NCI-H345 treated with DMSO at 0.1 percent for 48 hours (cell line): ENCODE results near the gene APOBEC3B.
A peak's percentile ranks its signal among the peaks of the same experiment; 100 is the strongest.
"Not testable (repeated sequence)": the region's sequence is repeated elsewhere in the genome, so short reads cannot be mapped to it uniquely, and the experiment has no call there.

ENCODE experiments used
- DNase-seq: peaks from one replicate; lab custom pipeline; 2025; ENCODE audit not compliant: unreplicated experiment; lab: John Stamatoyannopoulos, UW

APOBEC3B gene

DNA sequence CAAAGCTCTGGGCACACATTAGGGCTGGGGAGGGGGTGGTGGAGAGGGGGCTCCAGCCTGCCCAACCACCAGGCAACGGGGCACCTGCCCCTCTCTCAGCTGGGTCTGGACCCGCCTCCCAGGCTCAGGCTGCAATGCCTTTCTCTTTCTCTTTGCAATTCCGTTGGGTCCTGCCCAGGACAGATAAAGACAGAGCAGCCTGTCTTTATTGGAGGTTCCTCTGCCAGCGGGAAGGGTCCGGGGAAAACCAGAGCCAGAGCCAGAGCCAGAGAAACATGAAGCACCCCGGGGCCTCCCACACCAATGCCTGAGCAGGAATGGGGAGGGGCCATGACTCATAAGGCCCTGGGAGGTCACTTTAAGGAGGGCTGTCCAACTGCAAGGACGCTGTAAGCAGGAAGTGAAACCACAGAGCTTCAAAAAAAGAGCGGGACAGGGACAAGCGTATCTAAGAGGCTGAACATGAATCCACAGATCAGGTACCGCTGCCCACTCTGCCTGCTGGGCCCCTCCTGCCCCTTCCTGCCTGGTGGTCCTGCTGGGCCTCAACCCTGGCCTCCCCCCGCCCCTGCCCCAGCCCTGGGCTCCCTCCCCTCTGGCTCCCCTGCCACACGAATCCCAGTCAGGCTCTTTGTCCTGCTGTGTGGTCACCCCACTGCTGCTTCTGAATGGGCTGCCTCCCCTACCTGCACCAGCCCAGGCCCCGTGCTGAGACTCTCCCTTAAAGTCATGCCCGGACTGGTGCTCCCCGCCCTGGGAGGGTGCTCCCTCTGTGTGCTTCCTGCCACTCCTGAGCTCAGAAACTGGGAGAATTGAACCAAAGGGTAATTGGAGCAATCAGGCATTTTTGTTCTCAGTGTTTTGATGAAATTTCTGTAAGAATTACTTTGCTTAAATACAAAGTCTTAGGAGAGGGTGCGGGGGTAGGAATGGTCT is at the start of gene APOBEC3B:
APOBEC3B (plus strand) TSS at position 356 of the 936 bp plus-strand sequence; CDS start at position 463, 107 bp downstream.
- DNase-seq = no peak

DNA sequence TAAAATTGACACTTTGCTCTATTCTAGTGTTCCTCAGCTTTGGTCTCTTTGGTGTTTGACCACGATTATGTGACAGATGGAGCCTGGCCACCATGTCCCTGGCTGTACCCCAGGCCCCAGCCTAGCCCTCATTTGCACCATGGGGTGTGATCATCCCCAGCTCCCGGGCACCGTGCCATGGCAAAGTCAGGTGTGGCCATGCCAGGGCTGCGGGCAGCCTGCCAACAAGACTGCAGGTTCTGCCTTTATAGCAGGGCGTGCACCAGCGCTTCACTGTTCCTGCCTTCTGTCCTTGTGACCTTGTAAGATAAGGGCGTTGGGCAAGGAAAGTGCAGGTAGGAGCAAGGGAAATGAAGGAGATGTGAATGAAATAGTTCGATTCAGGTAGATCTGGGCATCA is 47.1 kb upstream of the APOBEC3B start:
- DNase-seq = peak; percentile 86

GRCh38 chr22:38935616-38936015 is 46.5 kb upstream of the APOBEC3B start:
- no peak for DNase-seq

GRCh38 chr22:38936562-38936961 is 45.6 kb upstream of the APOBEC3B start:
- no peak for DNase-seq

GRCh38 chr22:38937036-38937435 is 45.1 kb upstream of the APOBEC3B start:
- no peak for DNase-seq

DNA sequence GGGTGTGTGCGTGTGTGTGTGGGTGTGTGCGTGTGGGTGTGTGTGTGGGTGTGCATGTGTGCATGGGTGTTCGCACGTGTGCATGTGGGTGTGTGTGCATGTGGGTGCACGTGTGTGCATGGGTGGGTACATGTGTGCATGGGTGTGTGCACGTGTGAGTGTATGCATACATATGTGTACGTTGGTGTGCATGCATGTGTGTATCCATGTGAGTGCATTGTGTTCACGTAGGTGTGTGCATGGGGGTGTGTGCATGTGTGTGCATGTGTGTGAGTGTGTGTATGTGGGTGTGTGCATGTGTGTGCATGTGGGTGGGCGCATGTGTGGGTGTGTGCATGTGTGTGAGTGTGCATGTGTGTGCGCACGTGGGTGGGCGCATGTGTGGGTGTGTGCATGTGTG is 44.6 kb upstream of the APOBEC3B start:
- no peak for DNase-seq

DNA sequence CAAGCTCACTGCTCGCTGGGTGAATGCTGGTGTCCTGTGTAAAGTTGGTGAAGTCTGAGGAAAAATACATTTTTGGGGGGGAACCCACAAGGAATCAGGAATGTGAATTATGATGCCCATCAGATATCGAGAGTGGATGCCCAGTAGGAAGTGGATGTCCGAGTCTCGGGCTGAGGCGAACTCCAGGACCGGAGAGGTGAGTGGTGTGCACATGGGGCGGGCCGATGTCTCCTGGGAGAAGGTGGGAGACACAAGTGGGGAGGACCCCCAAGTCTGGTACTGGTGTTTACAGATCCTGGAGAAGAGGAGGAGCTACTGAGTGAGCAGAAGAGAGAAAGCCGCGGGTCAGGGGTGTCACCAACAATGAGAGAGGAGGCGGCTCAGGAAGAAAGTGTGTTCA is 43.9 kb upstream of the APOBEC3B start:
- DNase-seq = no peak

DNA sequence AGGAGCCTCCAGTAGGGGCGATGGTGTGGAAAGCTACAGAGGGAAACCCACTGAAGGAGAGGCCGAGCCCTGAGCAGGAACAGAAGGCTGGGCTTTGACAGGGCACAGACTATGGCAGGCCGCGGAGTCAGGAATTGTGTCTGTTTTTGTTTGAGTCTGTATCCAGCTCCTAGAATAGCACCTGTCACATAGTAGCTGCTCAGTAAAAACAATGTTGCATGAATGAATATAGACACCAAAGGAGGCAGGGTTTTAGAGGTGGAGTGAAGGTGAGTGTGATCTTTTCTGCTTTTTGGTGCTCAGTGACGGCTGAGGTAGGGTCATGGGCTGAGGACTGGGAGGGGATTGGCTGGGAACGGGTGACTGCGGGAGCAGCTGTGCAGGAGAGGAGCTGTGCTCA is 43.2 kb upstream of the APOBEC3B start:
- DNase-seq = no peak

GRCh38 chr22:38940811-38941384 is 41.2 kb upstream of the APOBEC3B start:
- DNase-seq = no peak

DNA sequence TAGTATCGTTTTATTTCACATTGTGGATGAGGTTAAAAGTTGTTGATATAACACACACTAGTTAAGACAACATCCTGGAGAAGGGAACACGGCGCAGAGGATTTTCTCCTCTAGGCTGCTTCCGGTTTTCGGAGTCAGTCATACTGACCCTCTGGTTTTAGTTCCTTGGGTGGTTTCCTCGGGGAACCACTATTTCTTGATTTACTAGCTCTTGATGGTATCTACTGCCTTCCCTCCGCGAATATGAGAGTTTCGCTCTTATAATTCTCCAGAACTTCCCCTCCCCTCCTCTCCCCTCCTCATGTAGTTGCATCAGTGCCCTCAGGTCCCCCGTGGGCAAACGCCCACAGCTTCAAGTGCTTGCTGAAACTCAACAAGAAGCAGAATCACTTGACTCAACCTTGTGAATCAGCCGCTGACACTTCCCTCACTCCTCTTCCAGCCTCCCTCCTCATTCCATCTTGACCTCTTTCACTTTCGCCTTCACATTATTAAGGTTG is 40.6 kb upstream of the APOBEC3B start:
- no peak for DNase-seq

GRCh38 chr22:38942702-38943101 is 39.4 kb upstream of the APOBEC3B start:
- no peak for DNase-seq

DNA sequence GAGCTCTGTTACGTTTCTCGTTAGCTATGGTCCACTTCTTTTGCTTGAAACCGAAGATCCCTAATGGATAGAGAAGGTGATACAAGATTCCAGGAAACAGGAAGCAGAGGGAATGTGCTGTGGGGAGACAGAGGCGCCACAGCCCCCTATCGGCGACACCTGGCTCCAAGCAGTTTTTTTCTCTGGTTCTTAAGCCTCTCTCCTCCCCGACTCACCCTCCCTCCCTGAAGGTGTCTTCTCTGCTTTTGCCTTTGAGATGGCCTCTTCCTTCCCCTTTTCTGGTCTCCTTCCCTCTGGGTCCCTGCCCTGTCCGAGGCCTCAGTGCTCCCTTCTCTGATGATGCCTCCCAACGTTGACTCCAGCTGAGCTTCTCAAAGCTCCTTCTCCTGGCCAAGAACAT is 38.9 kb upstream of the APOBEC3B start:
- DNase-seq = no peak

DNA sequence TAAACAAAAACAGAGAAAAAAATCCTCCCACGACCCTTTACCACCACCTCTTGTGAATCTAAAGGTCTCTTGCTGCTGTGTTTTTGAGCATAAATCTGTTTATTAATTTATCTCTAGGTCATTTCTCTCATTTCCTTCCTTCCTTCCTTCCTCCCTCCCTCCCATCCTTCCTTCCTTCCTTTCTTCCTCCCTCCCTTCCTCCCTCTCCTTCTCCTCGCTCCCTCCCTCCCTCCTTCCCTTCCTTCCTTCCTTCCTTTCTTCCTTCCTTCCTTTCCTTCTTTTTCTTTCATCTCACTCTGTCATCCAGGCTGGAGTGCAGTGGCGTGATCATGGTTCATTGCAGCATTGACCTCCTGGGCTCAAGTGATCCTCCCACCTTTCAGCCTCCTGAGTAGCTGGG is 38.3 kb upstream of the APOBEC3B start:
- no peak for DNase-seq

DNA sequence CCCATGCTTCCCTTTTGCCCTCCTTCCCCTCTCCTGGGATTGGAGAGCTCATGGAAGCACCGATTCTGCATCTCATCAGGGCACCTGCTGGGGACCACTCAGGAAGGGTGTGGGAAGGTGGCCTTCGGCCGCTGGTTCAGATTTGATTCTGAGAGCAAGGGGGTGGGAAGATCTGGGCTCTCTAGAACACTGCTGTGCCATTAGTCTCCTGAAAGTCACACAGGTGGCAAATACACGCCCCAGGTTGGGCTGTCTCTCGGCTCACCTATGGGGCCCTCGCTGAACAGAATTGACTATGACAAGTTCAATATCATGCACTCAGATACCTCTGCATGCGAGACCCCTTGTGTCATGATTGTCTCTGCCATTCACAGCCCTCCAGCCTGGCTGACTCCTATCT is 37.5 kb upstream of the APOBEC3B start:
- DNase-seq = no peak

GRCh38 chr22:38945706-38946338 is 36.3 kb upstream of the APOBEC3B start:
- DNase-seq = not testable (repeated sequence)

GRCh38 chr22:38946771-38947170 is 35.4 kb upstream of the APOBEC3B start:
- no peak for DNase-seq

- DNase-seq = no peak
Measured at GRCh38 chr22:38947321-38948140, 34.6 kb upstream of the APOBEC3B start.

DNA sequence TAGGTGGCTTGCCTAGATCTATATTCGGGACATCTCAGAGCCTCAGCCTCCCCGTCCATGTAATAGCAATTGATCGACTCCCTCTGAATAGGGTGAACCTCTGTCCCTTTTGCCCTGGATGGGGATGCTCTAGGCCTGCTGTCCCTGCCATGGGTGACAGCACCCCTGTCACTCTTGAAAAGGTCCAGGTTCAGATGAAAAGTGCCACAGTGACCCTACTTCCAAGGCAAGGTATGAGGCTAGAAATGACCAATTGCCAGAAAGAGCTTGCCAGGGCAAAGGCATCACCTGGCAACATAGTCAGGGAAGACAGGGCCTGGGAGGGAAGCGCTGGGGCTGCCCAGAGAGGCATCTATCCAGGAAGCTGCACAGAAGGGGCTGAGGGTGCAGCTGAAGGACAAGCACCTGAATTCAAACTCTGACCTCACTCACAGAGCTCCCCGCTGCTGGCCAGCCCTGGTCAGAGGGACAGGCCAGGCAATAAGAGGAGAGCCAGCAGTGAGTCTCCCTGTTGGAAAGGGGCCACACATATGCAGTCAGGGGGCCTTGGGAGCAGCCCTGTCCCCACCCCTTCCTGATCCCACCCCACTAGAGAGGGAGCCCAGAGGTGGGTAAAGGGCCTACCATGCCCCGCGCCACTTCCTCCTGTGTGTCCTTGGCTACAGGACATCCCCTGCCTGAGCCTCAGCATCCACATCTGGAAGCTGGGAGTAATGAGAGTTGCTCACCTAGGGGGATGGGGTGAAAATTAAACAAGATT is 33.8 kb upstream of the APOBEC3B start:
- no peak for DNase-seq

DNA sequence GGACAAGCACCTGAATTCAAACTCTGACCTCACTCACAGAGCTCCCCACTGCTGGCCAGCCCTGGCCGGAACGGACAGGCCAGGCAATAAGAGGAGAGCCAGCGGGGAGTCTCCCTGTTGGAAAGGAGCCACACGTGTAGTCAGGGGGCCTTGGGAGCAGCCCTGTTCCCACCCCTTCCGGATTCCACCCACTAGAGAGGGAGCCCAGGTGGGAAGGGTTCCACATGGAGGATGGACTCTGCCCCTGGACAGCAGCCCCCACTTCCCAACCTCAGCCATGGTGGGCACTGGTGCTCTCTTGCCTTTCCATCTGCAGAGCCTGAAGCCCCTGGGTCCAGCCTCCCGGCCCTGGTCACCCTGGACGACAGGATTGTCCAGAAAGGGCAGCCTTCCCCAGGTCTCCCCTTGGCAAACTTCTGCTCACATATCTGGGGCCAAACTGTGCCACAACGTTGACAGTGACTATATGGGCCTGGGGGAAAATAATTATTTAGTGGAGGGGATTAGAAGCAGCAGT is 32.2 kb upstream of the APOBEC3B start:
- no peak for DNase-seq
